NB4 (cell line): ENCODE data around the gene DGLUCY.

Experiments used
- MYC ChIP-seq: IDR thresholded peaks from 2 replicates; pipeline ENCODE4 v1.6.1; 2011; ENCODE audit warnings: low read depth, low read length
- POLR2A ChIP-seq: IDR thresholded peaks from 2 replicates; pipeline ENCODE4 v1.6.1; 2011; ENCODE audit warnings: mild to moderate bottlenecking; ENCODE audit not compliant: insufficient read length; ENCODE audit errors: extremely low read depth
- TF ChIP-seq, protein P1 (sequence below): IDR thresholded peaks from one replicate; pipeline ENCODE4 v1.5.1; 2012; ENCODE audit warnings: low read depth, low read length
- TF ChIP-seq, protein P2 (sequence below): IDR thresholded peaks from 2 replicates; pipeline ENCODE4 v1.6.1; 2011; ENCODE audit warnings: low read depth, low read length

DNA sequence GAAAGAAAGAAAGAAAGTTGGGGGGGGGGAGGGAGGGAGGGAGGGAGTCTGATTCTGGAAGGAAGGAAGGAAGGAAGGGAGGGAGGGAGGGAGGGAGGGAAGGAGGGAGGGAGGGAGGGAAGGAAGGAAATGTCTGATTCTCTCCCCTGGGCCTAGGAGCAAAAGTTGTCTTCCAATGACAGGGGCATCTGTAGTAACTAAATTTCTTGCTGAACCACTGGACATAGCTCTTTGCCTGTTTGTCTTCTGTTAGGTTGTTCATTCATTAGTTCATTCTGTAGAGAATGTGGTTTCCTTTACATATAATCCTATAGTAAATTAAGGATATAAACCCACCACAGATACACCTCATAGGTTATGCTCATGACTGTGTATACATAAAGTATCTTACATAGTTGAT is 70.7 kb downstream of the DGLUCY start:
- TF ChIP-seq, protein P1, sequence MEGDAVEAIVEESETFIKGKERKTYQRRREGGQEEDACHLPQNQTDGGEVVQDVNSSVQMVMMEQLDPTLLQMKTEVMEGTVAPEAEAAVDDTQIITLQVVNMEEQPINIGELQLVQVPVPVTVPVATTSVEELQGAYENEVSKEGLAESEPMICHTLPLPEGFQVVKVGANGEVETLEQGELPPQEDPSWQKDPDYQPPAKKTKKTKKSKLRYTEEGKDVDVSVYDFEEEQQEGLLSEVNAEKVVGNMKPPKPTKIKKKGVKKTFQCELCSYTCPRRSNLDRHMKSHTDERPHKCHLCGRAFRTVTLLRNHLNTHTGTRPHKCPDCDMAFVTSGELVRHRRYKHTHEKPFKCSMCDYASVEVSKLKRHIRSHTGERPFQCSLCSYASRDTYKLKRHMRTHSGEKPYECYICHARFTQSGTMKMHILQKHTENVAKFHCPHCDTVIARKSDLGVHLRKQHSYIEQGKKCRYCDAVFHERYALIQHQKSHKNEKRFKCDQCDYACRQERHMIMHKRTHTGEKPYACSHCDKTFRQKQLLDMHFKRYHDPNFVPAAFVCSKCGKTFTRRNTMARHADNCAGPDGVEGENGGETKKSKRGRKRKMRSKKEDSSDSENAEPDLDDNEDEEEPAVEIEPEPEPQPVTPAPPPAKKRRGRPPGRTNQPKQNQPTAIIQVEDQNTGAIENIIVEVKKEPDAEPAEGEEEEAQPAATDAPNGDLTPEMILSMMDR, result no peak
- TF ChIP-seq POLR2A (no peak), MYC (no peak)
- TF ChIP-seq, protein P2, sequence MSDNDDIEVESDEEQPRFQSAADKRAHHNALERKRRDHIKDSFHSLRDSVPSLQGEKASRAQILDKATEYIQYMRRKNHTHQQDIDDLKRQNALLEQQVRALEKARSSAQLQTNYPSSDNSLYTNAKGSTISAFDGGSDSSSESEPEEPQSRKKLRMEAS, result no peak
